HG02973 (cell line): ENCODE results near the gene PTGER1.

Experiments
- ATAC-seq: cut with Tn5 transposase; IDR thresholded peaks from one replicate; pipeline ENCODE4 v1.9.1; 2021; ENCODE audit warnings: moderate library complexity; ENCODE audit not compliant: unreplicated experiment

PTGER1 gene

GRCh38 chr19:14442891-14443631, 32.1 kb downstream of the PTGER1 start:
- no peak for ATAC-seq

DNA sequence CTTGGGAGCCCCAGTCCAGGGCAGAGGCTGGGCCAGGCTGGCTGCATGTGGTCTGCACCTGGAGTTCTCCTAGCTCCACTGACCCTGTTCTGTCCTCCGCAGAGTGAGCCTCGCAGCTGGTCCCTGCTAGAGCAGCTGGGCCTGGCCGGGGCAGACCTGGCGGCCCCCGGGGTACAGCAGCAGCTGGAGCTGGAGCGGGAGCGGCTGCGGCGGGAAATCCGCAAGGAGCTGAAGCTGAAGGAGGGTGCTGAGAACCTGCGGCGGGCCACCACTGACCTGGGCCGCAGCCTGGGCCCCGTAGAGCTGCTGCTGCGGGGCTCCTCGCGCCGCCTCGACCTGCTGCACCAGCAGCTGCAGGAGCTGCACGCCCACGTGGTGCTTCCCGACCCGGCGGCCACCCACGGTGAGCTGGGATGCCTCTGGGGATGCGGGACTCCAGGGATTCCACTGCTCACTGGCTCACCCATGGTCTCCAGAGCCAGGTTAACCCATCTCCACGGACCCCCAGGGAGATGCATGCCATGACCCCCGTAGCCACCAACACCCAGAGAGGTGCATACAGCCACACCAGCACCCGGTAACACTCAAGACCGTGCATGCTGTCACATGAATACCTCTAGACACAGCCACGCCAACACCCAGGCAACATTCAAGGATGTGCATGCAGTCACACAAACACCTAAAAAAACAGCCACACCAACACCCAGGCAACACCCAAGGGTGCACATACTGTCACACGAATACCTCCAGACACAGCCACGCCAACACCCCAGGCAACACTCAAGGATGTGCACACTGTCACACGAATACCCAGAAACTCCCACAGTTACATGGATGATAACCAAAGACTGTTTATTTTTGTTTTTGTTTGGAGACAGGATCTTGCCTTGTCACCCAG, 33.9 kb downstream of the PTGER1 start:
- no peak for ATAC-seq

DNA sequence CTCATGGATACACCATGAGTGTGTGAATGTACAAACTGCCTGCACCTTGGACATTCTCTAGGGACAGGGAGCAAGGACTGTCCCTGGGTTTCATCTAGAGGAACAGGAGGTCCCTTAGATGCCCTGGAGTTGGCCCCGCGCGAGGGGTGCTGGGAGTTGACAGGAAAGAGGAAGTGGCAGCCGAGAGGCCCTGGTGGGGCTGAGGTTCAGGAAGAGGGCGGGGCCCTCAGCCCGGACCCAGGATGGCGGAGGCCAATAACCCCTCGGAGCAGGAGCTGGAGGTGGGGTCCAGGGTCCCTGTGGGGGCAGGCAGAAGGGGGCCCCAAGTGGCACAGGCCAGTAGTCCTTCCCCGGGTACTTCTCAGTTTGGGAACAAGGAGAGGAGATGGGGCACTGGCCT, 35.1 kb downstream of the PTGER1 start:
- peak; percentile 61 for ATAC-seq

GRCh38 chr19:14439014-14439413, 36.1 kb downstream of the PTGER1 start:
- ATAC-seq, result no peak

DNA sequence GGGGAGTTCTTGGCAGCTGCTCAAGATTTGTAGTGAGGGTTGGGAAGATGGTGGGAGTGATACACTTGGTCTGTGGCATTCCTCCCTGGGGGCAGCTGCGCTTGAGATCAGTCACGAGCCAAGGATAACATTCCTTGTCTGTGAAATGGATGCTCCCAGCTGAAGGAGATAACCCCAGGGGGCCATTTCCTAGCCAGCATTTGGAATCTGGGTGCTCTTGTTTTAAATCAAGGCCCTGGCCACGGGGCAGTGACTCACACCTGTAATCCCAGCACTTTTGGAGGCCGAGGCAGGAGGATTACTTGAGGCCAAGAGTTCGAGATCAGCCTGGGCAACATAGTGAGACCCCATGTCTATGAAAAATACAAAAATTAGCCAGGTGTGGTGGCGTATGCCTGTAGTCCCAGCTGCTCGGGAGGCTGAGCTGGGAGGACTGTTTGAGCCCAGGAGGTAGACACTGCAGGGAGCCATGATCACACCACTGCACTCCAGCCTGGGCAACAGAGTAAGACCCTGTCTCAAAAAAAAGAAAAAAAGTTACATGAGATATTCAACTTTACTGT, 37.5 kb downstream of the PTGER1 start:
- no peak for ATAC-seq

DNA sequence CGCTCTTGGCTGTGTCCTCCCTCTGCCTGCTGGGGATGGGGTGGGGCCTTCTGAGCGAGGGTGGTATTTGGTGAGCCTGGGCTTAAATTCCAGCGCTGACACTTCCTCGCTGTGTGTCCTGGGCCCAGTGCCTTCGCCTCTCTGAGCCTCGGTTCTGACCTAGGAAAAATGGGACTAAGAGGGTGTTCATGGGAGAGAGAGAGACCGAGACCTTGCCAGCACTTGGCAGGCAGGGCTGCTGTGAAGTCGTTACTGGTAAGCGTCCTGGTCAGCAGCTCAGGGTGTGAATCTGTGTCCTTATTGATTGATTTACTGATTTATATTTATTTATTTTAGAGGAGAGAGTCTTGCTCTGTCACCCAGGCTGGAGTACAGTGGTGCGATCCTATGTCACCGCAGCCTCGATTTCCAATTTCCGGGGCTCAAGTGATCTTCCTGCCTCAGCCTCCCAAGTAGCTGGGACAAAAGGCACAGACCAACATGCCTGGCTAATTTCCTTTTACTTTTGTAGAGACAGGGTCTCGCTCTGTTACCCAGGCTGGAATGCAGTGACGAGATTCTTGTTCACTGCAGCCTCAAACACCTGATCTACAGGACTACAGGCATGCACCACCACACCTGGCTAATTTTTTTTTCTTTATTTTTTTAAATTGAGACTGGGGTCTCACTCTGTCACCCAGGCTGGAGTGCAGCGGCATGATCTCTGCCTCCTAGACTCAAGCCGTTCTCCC, 39.7 kb downstream of the PTGER1 start:
- no peak for ATAC-seq

DNA sequence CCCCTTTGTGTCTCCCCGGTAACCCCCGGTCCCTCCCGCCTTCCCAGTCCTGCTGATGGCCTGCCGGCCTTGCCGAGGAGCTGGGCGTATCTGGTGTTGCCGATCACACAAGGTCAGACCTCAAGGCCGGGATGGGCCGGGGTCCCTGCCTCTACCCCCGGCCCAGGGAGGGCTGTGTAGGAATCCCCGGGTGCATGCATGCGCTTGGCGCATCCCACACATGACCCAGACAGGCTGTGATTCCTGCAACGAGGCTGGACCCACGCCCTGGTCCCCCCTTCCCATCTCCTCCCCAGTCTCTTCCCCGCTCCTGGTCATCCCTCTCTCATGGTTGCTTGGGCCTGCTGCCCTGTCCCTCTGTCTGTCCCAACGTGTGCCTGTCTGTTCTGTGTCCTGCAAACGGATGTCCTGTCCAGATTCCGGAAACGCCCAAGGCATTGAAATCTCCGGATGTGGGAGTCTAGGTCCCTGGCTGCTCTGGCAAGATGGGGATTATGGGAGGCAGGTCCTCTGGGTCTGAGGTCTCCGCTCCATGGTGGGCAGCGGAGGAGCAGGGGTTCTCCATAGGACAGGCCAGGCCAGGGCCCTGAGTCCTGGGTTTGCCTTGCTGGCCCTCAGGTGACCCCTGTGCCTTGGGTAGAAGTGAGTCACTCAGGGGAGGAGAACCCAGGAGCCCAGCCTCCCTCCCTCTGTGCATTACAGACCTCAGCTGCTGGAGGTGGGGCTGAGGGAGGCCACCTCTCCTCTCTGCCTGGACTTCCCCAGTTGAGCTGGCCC, 40.4 kb downstream of the PTGER1 start:
- ATAC-seq, result no peak

DNA sequence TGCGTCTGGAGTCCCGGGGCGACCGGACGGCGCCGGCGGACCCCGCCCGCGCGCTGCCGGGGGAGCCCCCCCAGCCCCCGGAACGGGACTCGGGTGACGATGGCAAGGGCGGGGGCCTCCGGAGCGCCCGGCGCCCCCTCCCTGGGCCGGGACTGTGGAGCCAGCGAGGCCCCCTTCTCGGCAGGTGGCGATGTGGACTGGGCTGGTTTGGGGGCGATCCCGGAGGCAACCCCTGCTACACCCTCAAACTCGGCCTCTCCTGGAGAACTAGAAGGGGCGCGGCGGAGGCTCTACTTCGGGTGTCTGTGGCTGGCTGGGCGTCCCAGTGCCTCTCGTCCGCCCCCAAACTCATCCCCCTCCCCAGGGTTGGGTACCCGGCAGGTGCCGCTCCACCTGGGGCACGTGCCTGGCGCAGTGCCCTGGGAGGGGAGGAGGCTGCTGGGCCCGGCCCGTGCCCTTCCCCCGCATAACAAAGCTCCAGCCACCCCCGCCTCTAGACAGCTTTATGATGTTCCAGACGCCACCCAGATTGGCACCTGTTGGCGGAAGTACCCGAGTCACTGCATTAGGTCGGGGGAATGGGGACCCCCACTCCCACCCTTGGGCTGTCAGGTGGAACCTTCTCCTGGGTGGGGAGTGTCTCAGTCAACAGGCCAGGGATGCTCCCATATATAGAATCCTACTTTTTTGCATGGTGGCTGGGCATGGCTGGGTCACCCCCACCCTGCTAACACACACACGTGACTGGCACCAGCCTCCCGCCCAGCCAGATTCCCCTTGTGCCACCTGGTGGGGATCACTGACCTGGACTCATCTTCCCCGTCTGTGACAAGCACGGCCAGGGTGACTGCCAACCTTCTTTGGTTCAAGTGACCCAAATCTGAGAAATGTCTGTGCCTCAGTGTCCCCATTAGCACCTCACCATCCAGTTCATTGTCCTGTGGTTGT, 41.3 kb downstream of the PTGER1 start:
- ATAC-seq, result no peak

DNA sequence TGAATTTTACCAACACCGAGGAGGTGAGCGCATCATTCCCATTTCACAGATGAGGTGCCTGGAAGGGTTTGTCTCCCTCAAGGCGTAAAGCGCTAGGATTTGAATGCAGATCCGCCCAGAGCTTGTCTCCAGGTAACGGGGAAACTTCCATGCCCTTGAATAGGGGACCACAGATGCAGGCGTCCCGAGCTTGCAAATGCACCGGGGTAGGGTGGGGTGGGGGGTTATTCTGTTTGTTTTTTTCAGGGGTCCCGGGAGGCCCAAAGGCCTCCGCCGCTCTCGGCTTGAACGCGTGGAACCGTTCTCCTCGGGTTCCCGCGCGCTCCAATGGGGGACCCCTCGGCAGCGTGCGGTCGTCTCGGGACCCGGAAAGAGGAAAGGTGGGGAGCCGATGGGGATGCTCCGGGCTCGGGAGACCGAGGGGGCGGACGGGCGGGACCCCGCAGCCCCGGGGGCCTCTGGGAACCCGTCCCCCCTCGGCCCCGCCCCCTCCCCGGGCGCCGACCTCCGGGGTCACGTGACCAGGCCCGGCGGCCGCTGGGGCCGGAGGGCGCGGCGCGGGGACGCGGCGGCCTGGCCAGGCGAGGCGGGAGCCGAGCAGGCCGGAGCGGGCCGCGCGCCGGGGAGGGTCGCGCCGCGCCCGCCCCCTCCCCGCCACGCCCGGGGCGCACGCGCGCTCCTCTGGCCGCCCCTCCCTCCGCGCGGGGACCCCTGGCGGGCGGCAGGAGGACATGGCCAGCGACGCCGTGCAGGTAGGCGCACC, 42.2 kb downstream of the PTGER1 start, which contains the start of gene PKN1:
Gene PKN1, plus strand, starts transcription at position 516 of the 763 bp plus-strand sequence. Its CDS starts 216 bp downstream, at position 732.
- ATAC-seq, result no peak

DNA sequence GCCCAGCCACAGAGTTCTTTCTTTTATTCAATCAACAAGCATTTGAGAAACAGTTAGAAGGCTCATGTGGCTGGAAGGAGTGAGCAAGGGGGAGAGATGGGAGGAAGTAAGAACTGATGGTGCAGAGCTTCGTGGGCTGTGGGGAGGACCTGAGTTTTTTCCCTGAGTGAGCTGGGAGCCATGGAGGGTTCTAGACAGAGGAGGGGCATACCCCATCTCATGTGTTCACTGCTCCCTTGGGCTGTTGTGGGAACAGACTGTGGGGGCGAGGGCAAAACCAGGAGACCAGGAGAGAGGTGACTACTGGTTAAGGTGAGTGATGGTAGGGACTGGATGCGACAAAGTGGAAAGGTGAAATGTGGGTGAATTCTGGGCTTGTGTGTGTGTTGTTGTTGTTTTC, 44.4 kb downstream of the PTGER1 start:
- no peak for ATAC-seq

GRCh38 chr19:14428882-14429416, 46.2 kb downstream of the PTGER1 start:
- ATAC-seq, result no peak

DNA sequence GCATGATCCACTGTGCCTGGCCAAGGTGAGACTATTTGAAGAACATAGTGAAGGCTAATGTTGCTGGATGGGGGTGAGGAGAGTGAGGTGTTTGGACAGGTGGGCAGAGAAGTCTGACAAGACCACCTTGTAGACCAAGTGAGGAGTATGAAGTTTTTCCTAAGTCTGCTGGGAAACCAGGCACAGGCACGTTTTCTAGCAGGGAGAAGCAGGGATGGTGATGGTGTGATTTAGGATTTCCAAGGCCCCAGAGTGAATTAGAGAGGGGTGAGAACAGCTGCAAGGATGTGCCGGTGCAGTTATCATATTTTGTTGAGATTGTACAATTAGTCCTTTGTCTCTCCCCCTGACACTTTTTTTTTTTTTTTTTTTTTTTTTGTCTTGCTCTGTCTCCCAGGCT, 47.7 kb downstream of the PTGER1 start:
- ATAC-seq, result no peak

DNA sequence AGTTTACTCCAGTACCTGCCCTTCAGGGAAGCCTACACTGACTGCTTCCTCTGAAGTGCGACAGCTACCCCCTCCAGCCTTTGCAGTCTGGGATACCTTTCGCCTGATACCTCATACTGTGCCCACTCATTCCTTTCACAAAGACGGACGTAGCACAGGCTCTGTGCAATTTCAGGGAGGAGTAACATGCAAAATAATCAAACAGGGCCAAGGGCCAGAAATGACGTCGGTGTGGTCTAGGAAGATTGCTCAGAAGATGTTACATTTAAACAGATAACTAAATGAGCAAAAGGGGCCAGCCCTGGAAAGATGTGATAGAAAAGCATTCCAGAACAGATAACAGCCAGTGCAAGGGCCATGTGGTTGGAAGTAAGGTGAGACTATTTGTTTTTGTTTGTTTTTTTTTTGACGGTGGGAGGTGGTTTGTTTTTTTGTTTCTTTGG, 49.4 kb downstream of the PTGER1 start:
- ATAC-seq, result no peak
